COR-L47 (cell line): ENCODE measurements around the gene FSTL4.

ENCODE experiments used
- DNase-seq: peaks from one replicate; lab custom pipeline; 2025; lab: John Stamatoyannopoulos, UW

Gene FSTL4

DNA sequence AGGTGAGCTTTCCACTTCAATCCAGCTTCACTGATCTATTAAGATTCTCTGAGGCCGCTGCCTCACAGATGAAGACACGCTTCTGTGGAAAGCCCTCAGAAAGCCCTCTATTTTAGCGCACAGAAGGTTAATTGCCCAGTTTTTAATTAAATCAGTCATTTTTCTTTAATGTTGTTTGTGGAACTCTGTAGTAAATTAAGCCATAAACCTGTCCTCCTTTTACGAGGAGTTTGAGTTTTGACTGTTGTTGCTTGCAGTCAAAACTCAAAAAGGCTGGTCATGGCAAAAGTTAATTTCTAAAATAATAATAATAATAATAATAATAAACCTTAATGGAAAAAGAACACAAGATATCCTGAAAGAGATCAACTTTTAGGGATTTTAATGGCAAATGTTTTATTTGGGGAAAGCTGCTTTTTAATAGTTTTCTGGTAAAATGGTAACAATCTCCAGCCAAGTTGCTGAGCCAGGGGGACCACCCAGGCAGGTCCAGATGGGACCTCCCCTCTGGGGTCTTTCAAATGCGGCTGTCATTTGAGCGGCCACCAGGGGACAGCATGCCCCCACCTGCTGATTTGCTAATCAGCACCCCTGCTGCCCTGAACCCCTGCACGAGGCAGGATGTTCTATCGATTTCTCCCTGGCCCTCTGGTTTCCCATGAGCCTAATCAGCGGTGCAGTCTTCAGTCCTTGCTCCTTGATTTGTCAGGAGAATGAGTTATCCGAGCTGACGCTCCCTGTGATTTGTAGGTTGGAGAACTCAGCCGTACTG lies 247.2 kb downstream of the FSTL4 start:
- DNase-seq, result no peak

DNA sequence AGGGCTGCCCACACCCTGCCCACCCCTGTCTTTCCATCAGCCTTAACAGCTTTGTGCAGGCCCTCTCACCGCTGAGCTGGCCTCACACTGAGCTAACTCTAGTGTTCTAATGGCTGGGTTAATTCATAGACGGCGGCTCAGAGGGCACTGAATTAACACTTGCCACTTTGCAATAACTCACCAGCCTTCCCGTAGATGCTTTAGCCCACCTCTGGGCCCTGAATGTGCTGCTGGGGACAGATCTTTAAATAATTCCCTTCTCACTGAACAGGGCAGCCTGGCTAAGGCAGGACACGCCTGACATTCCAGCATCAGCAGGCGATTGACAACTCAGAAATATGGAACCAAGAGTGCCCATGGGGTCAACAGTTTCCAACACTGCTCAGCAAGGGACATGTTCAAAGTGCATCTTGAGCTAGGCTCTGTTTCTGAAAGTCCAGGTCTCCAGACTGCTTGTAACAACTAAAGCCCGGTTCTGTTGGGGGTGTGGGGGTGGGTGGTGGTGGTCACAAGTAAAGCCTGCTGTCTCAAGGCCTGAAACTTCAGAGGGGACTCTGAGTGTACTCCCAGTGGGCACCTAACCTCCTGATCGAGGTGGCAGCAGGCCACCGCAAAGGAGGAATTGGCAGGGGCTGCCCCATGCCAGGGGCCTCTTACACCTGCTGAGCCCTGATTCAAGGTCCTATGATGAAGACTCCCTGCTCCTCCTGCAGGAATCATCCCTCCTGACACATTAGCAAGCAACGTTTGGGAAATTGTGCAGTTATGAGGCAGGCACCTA lies 248.3 kb downstream of the FSTL4 start:
- DNase-seq, result no peak

GRCh38 chr5:133362438-133362837 lies 249.9 kb downstream of the FSTL4 start:
- DNase-seq, result no peak

DNA sequence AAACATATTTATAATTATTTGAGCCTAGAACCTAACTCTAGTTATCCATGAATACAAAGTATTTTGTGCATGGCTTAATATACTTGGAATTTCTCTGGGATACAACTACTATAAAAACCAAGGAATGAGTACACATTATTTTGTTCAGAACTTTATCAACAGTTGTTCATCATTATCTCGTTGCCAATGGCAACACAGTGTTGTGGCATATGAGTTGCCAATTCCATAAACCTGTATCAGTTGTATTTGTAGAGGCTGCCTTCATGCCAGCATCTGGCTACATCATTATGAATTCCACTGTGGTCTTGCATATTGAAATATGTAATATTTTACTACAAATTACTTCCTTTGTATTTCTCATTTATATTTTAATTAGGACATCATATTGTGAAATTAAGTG lies 250.4 kb downstream of the FSTL4 start:
- no peak for DNase-seq

DNA sequence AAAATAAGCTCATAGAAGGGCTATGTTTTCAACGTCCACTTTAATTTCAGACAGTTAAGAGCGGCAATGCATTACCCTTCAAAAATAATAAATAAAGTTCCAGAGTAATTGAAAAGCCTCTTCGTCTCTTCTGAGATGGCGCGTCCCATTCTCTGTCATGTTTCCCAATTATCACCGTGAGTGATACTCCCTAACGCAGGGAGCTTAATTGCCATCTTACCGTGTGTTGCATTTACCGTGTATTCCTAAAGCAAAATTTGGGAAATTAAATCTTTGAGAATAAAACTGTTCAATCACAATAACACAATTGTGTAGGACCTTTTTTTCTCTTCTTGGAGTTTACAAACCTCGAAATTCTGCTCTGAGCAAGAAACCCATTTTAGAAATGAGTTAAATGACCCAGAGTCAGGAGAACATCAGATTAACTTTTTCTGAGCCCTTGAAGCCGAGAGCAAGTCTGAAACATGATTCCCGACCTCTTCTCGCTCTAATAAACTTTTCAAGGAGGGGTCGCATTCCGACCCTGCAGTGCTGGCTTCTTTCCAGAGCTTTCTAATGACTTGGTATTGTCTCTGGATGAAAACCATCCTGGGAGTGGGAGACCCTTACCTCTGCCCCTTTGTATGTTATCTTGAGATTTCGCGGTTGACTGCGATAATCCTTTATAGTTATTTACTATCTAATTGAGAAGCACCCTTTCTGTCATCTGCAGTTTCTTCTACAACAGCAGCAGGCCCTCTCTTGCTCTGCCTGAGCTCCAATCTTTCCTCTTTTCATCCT lies 251.5 kb downstream of the FSTL4 start:
- DNase-seq, result no peak

- DNase-seq, result no peak
These were observed 252.5 kb downstream of the FSTL4 start for GRCh38 chr5:133359861-133360260.

- DNase-seq, result no peak
These were observed 254.1 kb downstream of the FSTL4 start for GRCh38 chr5:133358271-133358670.

- DNase-seq, result no peak
These were observed 254.6 kb downstream of the FSTL4 start for GRCh38 chr5:133357758-133358157.

GRCh38 chr5:133356984-133357421 lies 255.3 kb downstream of the FSTL4 start:
- no peak for DNase-seq

GRCh38 chr5:133356396-133356983 lies 255.9 kb downstream of the FSTL4 start:
- no peak for DNase-seq

DNA sequence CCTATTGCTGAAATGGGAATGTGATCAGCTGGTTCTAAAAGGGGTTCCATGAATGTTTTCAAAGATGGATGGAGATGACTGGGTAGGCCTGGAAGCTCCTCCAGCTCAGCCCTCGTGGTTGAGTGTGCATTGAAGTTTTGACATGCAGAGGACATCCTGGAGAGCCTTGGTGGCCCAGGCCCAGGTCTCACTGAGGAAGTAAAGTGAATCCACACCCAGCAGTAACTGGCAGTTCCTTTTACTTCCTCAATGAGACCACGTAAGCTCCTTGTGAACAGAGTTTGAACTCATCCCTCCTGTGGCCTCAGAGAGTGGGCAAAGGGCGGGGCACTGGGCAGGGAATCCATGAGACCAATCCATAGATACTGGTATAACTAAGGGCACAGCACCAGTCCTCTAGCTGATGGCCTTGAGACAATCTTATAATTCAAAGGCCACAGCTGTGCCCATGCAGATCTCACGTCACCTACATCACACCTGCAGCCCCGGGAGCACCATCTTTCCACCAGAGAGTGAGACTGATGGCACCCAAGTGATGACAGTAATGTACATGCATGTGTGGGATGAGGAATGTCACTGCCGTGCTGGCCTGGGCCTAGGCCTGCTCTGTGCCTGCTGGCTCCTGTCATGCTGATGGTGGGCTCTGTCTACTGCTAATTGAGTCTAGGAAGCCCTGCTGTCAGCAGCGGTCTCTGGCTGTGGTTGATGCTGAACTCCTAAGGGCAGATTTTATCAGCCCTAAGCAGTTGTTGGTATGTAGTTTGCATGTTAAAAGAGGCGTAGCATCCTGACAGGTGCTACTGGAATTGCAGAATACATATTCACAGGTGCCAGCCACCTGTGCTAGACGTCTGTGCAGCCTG lies 257.8 kb downstream of the FSTL4 start:
- DNase-seq, result no peak

- no peak for DNase-seq
These were observed 258.6 kb downstream of the FSTL4 start for GRCh38 chr5:133353741-133354140.

- no peak for DNase-seq
These were observed 263.9 kb downstream of the FSTL4 start for GRCh38 chr5:133348406-133348805.

GRCh38 chr5:133347039-133347438 lies 265.3 kb downstream of the FSTL4 start:
- no peak for DNase-seq

GRCh38 chr5:133344266-133344665 lies 268.1 kb downstream of the FSTL4 start:
- DNase-seq, result no peak

GRCh38 chr5:133343196-133343595 lies 269.1 kb downstream of the FSTL4 start:
- no peak for DNase-seq

GRCh38 chr5:133341915-133342710 lies 270.2 kb downstream of the FSTL4 start:
- no peak for DNase-seq

DNA sequence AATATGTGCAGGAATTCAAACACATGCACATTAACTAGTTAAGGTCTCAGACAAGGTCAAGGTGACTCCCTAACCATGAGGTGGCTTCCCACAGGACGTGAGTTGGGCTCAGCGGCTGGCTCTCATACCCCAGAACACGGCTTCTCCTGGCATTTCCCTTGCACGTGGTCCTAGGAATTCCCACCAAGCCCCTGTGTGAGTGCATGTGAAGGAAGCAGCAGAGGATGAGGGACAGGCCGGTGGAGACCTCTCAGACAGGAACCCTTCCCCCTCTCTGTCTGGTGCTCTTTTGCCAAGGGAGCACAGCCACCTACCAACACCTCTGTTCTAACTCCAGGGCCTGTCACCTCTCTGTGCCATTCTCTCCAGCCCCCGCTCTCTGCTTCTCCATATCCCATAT lies 271.0 kb downstream of the FSTL4 start:
- DNase-seq, result no peak

DNA sequence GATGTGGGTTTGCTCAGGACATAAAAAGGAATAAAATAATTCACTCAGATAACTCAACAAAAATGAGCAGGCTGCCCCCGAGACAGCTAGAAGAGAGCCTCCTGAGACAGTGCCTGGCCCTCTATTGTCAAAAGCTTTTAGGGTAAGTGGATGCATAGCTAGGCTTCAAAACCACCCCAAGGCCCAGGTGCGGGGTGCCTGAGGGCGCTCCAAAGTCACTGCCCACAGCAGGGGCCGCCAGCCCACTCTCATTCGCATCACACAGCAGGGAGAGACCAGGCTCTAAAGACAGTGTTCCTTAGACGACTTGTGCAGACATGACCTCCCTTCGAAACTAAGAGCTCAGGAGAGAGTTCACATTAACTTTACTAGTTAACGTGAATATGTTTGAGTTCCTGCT lies 271.5 kb downstream of the FSTL4 start:
- no peak for DNase-seq

DNA sequence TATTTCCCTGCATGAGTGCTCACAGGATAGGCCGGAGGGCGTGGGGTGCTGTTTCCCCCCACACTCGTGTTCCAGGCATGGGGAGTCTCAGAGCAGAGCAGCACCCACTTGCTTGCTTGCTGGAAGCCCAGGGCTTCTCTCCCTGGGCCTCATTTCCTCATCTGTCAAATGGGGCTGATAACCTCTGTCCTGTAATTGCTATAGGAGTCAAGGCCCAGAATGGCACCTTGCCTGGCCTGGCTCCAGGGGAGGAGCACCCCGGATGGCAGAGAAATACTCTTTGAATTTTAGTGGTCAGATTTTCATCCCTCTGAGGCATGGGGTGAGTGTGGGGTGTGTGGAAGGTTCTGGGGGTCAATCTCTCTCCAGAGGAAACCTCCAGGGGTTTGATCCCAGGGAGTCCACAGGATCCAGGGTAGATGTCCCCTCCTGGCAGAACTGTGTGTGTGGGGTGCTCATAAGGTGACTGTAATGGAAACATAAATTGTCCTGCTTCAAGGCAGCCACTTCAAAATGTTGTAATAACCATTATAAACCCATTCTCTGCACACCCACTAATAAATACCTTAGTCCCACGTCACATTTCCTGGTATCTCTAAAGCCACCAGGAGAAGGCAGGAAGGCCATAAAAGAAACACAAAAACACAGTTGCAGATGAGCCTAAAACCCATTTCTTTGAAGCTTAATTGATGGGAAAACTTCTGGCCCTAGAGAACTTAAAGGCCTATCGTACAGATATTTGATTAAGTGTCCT lies 272.2 kb downstream of the FSTL4 start:
- DNase-seq, result no peak
